ENCODE results near the gene INSL4. TPM values are rescaled to one million over a fixed set of nuclear protein-coding genes. Genes with fewer than 3 reads are reported as not detected.

The INSL4 gene
- total RNA-seq, result not detected in 2 replicates

DNA sequence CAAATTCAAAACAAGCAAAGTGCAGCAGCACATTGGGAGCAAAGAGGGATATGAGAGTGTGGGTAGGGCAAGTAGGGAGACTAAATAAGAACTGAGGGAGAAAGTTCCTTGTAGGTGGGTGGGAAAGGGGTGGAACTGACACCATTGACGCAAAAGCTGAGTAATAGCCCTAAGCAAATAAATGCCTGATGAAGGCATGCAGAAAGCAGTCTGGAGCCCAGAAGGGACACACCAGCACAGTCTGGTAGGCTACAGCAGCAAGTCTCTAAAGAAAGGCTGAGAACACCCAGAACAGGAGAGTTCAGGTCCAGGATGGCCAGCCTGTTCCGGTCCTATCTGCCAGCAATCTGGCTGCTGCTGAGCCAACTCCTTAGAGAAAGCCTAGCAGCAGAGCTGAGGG lies at the start of gene INSL4:
INSL4 (plus strand) TSS at position 208 of the 400 bp plus-strand sequence; CDS start at position 313, 105 bp downstream.

DNA sequence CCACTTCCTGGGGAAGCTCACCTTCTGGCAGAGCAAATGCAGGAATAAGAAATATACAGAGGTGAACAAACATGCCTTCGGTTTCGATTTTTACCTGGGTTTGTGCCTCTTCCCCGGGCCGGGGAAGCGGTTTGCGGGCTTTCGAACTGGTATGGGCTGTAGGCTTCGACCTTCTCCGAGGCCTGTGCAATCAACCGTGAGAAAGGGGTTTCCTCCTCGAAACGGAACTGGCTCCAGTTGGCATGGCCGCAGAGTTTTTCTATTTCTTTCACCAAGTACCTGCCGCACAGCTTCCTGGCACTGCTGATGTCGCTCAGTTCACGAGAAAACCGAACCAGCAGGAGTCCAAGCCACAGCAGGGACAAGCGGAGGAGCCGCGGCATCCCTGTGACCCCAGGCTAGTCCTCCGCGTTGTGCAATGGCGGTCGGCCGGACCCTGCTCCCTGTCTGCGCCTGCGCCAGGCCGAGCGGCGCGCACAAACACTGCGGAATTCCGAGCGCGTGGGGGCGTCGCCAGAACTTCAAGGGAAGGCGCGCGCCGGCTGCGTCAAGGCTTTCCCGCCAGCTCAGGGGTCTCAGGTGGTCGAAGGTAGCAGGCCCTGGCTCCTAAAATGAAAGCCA lies 45.9 kb upstream of the INSL4 start, which contains the start of gene INSL6:
INSL6 (minus strand) TSS at position 420 of the 621 bp plus-strand sequence; CDS start at position 383, 37 bp downstream.

Other genes starting within 250 kb of the INSL4 start
- gene JAK2, start 246.1 kb upstream of the INSL4 start, total RNA-seq, result 7.9 and 10.3 TPM in 2 replicates
- gene INSL6, start 45.8 kb upstream of the INSL4 start, total RNA-seq, result not detected in 2 replicates
- gene RLN2, start 73.3 kb downstream of the INSL4 start, total RNA-seq, result not detected in 2 replicates
- gene RLN1, start 108.5 kb downstream of the INSL4 start, total RNA-seq, result not detected in 2 replicates
- gene PLGRKT, start 206.5 kb downstream of the INSL4 start, total RNA-seq, result 7.9 and 12.7 TPM in 2 replicates
- 0.19 and 0.34 TPM in 2 replicates for gene CD274, start 219.1 kb downstream of the INSL4 start, total RNA-seq

All from cardiac ventricle fibroblast (primary cell).